OCI-LY7 (cell line): ENCODE results near the gene HLA-DQA2. TPM values are rescaled to one million over a fixed set of nuclear protein-coding genes. Genes with fewer than 3 reads are reported as not detected.
A peak's percentile ranks its signal among the peaks of the same experiment; 100 is the strongest.

Experiments used
- BruUV-seq: library from RNA; stranded (reverse); fragments of 400-500 nt; replicated peaks from 2 replicates; lab custom pipeline; 2021; lab: Mats Ljungman, UMichigan
- CTCF ChIA-PET: fragments of 300-600 bp; sonication (Branson Sonifier 250); formaldehyde crosslinking; loops from one replicate; lab custom pipeline; 2022; ENCODE audit warnings: antibody characterized with exemption; ENCODE audit not compliant: unreplicated experiment; lab: Charles Lee
- POLR2A ChIA-PET: fragments of 300-600 bp; sonication (Branson Sonifier 250); formaldehyde crosslinking; loops from one replicate; lab custom pipeline; 2022; ENCODE audit warnings: antibody characterized with exemption; lab: Charles Lee
- DNase-seq: peaks from one replicate; pipeline ENCODE4 v3.0.0-alpha.2; 2015; ENCODE audit warnings: low spot score
- H2AFZ ChIP-seq: fragments of 200-600 bp; sonication (generic), shearing (Covaris generic); 2 replicates; pipeline ENCODE4 v1.6.1; 2014; ENCODE audit warnings: mild to moderate bottlenecking, antibody characterized with exemption, low read length, moderate library complexity
- H3K27ac ChIP-seq: fragments of 200-600 bp; sonication (generic); 2 replicates; pipeline ENCODE4 v1.5.1; 2014; ENCODE audit warnings: mixed run types, low read depth, mild to moderate bottlenecking, moderate library complexity, low read length, inconsistent platforms; ENCODE audit not compliant: poor library complexity, severe bottlenecking
- H3K36me3 ChIP-seq: fragments of 200-600 bp; sonication (generic); 2 replicates; pipeline ENCODE4 v1.6.1; 2014; ENCODE audit warnings: mild to moderate bottlenecking, antibody characterized with exemption, low read length, moderate library complexity, mixed read lengths; ENCODE audit not compliant: insufficient read depth
- H3K4me1 ChIP-seq: fragments of 200-600 bp; sonication (generic); 2 replicates; pipeline ENCODE4 v1.5.1; 2014; ENCODE audit warnings: mild to moderate bottlenecking, low read length; ENCODE audit not compliant: insufficient read depth, poor library complexity, severe bottlenecking
- H3K4me2 ChIP-seq: fragments of 200-600 bp; sonication (generic); 2 replicates; pipeline ENCODE4 v1.6.1; 2014; ENCODE audit warnings: mild to moderate bottlenecking, low read length
- H3K4me3 ChIP-seq: fragments of 200-600 bp; sonication (generic); 2 replicates; pipeline ENCODE4 v1.5.1; 2014; ENCODE audit warnings: mild to moderate bottlenecking, low read depth, low read length; ENCODE audit not compliant: poor library complexity, severe bottlenecking
- H3K79me2 ChIP-seq: fragments of 200-600 bp; sonication (generic); 2 replicates; pipeline ENCODE4 v1.6.1; 2016; ENCODE audit warnings: low read depth, mild to moderate bottlenecking, low read length, moderate library complexity, mixed read lengths; ENCODE audit not compliant: insufficient read depth
- H3K9me2 ChIP-seq: fragments of 200-600 bp; sonication (generic); 2 replicates; pipeline ENCODE4 v1.6.1; 2016; ENCODE audit warnings: mild to moderate bottlenecking, low read length, mixed read lengths; ENCODE audit not compliant: insufficient read depth
- H3K9me3 ChIP-seq: fragments of 200-600 bp; sonication (generic); 2 replicates; pipeline ENCODE4 v1.6.1; 2014; ENCODE audit warnings: mild to moderate bottlenecking, mixed run types, low read length, mixed read lengths
- H4K20me1 ChIP-seq: fragments of 200-600 bp; sonication (generic); 2 replicates; pipeline ENCODE4 v1.6.1; 2014; ENCODE audit warnings: mild to moderate bottlenecking, antibody characterized with exemption, low read length, moderate library complexity, mixed read lengths; ENCODE audit not compliant: insufficient read depth
- EZH2phosphoT487 ChIP-seq: fragments of 200-600 bp; sonication (generic); IDR thresholded peaks from 2 replicates; pipeline ENCODE4 v1.6.1; 2018; ENCODE audit warnings: low read depth, borderline replicate concordance, mild to moderate bottlenecking, mixed run types, antibody characterized with exemption, low read length, moderate library complexity, mixed read lengths
- intact Hi-C: fragments of 100-400 bp; cut with micrococcal nuclease; formaldehyde crosslinking; loops from one replicate; pipeline ENCODE4 v1.10.0; 2022; ENCODE audit not compliant: unreplicated experiment
- total RNA-seq, 2 experiments: library from RNA; depleted of rRNA in 1 of 2; stranded (reverse); fragments of >200 nt in 1 of 2; shearing (Covaris generic) in 1 of 2; gene quantifications; 2 replicates each; pipeline ENCODE4 v1.2.3, GENCODE V29; 2014 to 2022
- TF ChIP-seq, protein P1 (sequence below): fragments of 200-600 bp; sonication (generic); conservative IDR thresholded peaks from 2 replicates; pipeline ENCODE4 v1.5.1; 2014; ENCODE audit warnings: mild to moderate bottlenecking, antibody characterized with exemption, low read length, moderate library complexity, mixed read lengths

The HLA-DQA2 gene
- total RNA-seq, 2 experiments from 2014 or later, result 3.6 TPM; not detected in 1

DNA sequence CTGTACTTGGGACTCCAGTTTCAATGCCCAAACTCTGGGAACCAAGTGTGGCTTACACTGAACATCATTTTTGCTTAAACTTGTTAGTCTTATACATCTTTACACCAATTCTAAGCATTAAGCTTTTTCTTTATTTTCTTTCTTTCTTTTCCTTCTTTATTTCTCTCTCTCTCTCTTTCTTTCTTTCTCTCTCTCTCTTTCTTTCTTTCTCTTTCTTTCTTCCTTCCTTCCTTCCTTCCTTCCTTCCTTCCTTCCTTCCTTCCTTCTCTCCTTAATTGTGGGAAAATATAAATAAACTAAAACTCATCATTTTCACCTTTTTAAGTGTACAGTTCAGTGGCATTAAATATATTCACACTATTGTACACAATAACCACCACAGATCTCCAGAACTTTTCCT is 31.6 kb upstream of the HLA-DQA2 start:
- no peak for TF ChIP-seq EZH2phosphoT487
- TF ChIP-seq, protein P1, sequence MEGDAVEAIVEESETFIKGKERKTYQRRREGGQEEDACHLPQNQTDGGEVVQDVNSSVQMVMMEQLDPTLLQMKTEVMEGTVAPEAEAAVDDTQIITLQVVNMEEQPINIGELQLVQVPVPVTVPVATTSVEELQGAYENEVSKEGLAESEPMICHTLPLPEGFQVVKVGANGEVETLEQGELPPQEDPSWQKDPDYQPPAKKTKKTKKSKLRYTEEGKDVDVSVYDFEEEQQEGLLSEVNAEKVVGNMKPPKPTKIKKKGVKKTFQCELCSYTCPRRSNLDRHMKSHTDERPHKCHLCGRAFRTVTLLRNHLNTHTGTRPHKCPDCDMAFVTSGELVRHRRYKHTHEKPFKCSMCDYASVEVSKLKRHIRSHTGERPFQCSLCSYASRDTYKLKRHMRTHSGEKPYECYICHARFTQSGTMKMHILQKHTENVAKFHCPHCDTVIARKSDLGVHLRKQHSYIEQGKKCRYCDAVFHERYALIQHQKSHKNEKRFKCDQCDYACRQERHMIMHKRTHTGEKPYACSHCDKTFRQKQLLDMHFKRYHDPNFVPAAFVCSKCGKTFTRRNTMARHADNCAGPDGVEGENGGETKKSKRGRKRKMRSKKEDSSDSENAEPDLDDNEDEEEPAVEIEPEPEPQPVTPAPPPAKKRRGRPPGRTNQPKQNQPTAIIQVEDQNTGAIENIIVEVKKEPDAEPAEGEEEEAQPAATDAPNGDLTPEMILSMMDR, result no peak
- ChIA-PET CTCF (no interaction called here), POLR2A (no interaction called here)
- Histone ChIP-seq H3K9me2 (no peaks in the 10 kb centered on the region), H3K36me3 (no peaks in the 10 kb centered on the region), H3K79me2 (no peaks in the 10 kb centered on the region), H3K27ac (no peak overlapping the region), H3K4me3 (no peak overlapping the region), H3K9me3 (no peaks in the 10 kb centered on the region), H2AFZ (no peak overlapping the region), H4K20me1 (no peaks in the 10 kb centered on the region), H3K4me2 (no peak overlapping the region), H3K4me1 (no peaks in the 10 kb centered on the region)
- no TSS peak for BruUV-seq
- no peak for DNase-seq
- intact Hi-C loops, result no loop called here

- CTCF ChIA-PET, result no interaction called here
- Histone ChIP-seq H3K36me3 (no peaks in the 10 kb centered on the region), H4K20me1 (no peaks in the 10 kb centered on the region), H3K9me3 (no peaks in the 10 kb centered on the region), H3K4me1 (no peaks in the 10 kb centered on the region), H3K79me2 (no peaks in the 10 kb centered on the region), H3K4me2 (no peak overlapping the region), H3K4me3 (no peak overlapping the region), H3K9me2 (no peaks in the 10 kb centered on the region), H3K27ac (no peak overlapping the region), H2AFZ (no peak overlapping the region)
- no peak for DNase-seq
- POLR2A ChIA-PET, result no interaction called here
- TF ChIP-seq, protein P1, result no peak
- TF ChIP-seq EZH2phosphoT487, result no peak
- intact Hi-C loops, result no loop called here
- no TSS peak for BruUV-seq
Measured at GRCh38 chr6:32713241-32713640, 27.9 kb upstream of the HLA-DQA2 start.

DNA sequence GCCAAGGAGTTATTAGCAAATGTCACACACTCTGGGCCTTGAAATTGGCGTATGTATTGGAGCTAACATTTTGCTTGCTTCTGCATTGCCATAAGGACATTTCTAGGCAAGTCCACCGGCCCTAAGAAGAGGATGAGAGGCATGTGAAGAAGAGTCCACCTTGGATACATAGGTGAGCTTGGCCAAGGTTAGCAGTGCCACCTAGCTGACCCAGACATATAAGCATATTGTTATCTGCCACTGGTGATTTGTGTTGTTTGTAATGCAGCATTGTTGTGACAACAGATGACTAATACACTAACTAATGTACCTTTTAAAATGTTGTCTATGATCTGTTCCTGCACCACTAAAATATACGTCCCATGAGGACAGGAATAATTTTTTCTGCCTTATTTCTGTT is 24.8 kb upstream of the HLA-DQA2 start:
- no peaks in the 10 kb centered on the region for H3K9me3 ChIP-seq
- intact Hi-C loops, result no loop called here
- H2AFZ ChIP-seq, result no peak overlapping the region
- no peaks in the 10 kb centered on the region for H4K20me1 ChIP-seq
- no peak overlapping the region for H3K4me3 ChIP-seq
- H3K36me3 ChIP-seq, result no peaks in the 10 kb centered on the region
- TF ChIP-seq EZH2phosphoT487, result no peak
- TF ChIP-seq, protein P1, result peak; percentile 53
- no peaks in the 10 kb centered on the region for H3K9me2 ChIP-seq
- H3K79me2 ChIP-seq, result no peaks in the 10 kb centered on the region
- CTCF ChIA-PET, result no interaction called here
- DNase-seq, result peak; percentile 18
- H3K4me2 ChIP-seq, result no peak overlapping the region
- H3K4me1 ChIP-seq, result no peaks in the 10 kb centered on the region
- no peak overlapping the region for H3K27ac ChIP-seq
- POLR2A ChIA-PET, result no interaction called here
- BruUV-seq, result no TSS peak
